Right atrium auricular region (tissue), 2 donors: ENCODE measurements around the gene HOXA5. TPM values are rescaled to one million over a fixed set of nuclear protein-coding genes. Genes with fewer than 3 reads are reported as not detected.

Experiments
- DNase-seq: peaks from one replicate; pipeline ENCODE4 v3.0.0-alpha.2; 2019; ENCODE audit warnings: low spot score
- H3K27ac ChIP-seq, 2 donors: fragments of 200-600 bp; sonication (generic); 1 replicate in 1 of 2; 2 replicates in 1 of 2; pipeline ENCODE4 v1.5.1; 2016 to 2019
- H3K27me3 ChIP-seq, 2 donors: fragments of 200-600 bp; sonication (generic); one replicate each; pipeline versions ENCODE4 v1.5.1 to v1.6.0; 2017 to 2019
- H3K36me3 ChIP-seq: fragments of 200-600 bp; sonication (generic); one replicate; pipeline ENCODE4 v1.5.1; 2016
- H3K4me1 ChIP-seq, 2 donors: fragments of 200-600 bp; sonication (generic); one replicate each; pipeline versions ENCODE4 v1.5.1 to v1.6.0; 2017 to 2019
- H3K4me3 ChIP-seq, 2 donors: fragments of 200-600 bp; sonication (generic); 1 replicate in 1 of 2; 2 replicates in 1 of 2; pipeline ENCODE4 v1.5.1; 2017 to 2019; ENCODE audit warnings: mild to moderate bottlenecking in 1 of 2, moderate library complexity in 1 of 2
- H3K9me3 ChIP-seq, 2 donors: fragments of 200-600 bp; sonication (generic); one replicate each; pipeline ENCODE4 v1.5.1; 2019
- total RNA-seq, 2 donors: library from RNA; depleted of rRNA; stranded (reverse); fragments of >200 nt; gene quantifications; one replicate each; pipeline ENCODE4 v1.1.0, GENCODE V29; 2016
- TF ChIP-seq, protein P1 (sequence below), 2 donors: fragments of 200-600 bp; sonication (generic); IDR thresholded peaks; one replicate each; pipeline ENCODE4 v1.5.1; 2019; ENCODE audit warnings: antibody characterized with exemption in 2 of 2

HOXA5 gene
- total RNA-seq, 2 donors from 2014 or later: 0.24 to 0.96 TPM

DNA sequence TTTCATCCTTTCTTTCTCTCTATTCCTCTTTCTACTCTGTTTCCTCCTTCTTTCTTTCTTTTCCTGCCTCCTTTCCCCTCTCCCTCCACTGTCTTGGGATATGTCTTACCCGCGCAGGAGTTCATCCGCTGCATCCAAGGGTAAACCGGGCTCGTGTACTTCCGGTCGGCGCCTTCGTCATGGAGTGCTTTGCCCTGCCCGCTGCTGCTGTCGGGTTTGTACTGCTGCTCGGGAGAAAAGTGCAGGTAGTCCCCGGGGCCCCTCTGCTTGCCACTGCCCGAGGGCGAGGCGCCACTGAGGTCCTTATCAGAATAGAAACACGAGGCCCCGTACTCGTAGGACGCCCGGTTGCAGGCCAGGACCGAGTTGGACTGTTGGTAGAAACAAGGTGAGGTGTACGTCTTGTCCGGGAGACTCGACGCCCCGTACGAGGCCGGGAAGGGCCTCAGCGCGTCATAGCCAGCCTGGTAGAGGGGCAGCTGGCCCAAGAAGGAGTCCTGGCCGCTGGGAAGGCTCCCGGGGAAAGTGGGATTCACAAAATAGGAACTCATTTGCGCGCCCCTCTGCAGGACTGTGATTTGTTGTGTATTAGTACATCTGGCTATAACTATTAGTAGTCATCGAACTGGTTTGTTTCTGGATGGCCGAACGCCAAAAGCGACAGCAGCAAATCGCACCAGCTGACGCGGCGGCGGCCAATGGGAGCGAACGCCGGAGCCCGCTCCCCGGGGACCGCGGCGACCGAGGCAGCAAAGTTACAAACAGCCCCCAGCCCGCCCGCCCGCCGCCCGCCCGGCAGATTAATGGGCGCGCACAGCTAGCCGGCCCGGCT lies 3.9 kb upstream of the HOXA5 start, which contains the start of gene HOXA6:
HOXA6 (minus strand) TSS at position 576 of the 832 bp plus-strand sequence; CDS start at position 551, 25 bp downstream.
- Histone ChIP-seq H3K27ac (no peak within 1 kb of the TSS), H3K4me1 (peaks cover 0 to 69% of the 10 kb centered on the region in 2 donors), H3K4me3 (peak within 1 kb of the TSS in 1 of 2 donors; percentile 34), H3K36me3 (no peaks in the 10 kb centered on the region), H3K27me3 (peaks cover 52 to 95% of the 10 kb centered on the region in 2 donors), H3K9me3 (no peaks in the 10 kb centered on the region)
- TF ChIP-seq, protein P1, sequence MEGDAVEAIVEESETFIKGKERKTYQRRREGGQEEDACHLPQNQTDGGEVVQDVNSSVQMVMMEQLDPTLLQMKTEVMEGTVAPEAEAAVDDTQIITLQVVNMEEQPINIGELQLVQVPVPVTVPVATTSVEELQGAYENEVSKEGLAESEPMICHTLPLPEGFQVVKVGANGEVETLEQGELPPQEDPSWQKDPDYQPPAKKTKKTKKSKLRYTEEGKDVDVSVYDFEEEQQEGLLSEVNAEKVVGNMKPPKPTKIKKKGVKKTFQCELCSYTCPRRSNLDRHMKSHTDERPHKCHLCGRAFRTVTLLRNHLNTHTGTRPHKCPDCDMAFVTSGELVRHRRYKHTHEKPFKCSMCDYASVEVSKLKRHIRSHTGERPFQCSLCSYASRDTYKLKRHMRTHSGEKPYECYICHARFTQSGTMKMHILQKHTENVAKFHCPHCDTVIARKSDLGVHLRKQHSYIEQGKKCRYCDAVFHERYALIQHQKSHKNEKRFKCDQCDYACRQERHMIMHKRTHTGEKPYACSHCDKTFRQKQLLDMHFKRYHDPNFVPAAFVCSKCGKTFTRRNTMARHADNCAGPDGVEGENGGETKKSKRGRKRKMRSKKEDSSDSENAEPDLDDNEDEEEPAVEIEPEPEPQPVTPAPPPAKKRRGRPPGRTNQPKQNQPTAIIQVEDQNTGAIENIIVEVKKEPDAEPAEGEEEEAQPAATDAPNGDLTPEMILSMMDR (IDR thresholded peaks at IDR 0.05): no peak
- DNase-seq: no peak

DNA sequence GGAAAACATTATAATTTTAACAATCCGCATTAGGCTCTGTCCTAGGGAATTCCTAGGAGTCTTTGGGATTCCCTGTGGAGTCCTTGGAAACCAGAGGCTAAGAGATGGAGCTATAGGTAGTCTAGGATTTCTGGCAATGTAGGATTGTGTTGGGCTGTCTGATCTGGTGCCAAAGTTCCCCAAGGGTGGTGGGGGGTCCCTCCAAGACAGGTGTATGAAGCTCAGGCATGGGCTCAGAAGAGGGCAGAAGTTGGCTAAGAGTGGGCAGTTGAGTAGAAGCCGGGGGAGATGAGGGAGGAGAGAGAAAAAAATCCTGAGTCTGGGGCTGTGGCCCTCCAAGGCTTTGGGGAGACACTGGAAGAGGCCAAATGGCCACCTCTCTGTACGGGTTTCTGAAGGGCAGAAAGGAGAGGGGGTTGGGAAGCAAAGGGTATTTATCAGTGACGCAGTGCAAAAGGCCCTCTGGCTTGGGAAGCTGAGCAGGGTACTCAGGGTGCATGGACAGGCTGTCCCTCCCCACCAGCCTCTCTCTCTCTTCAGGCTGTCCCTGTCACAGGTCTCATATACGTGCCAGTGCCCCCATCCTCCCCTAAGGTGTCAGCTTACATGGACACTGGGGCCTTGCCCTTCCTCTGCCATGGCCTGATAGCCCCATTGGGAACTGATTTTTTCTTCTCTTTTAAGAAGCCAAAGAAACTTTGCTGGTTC lies 3.2 kb upstream of the HOXA5 start:
- H3K4me1 ChIP-seq: peaks cover 0 to 66% of the 10 kb centered on the region in 2 donors
- H3K27ac ChIP-seq: no peak overlapping the region
- no peak overlapping the region for H3K4me3 ChIP-seq
- DNase-seq: no peak
- H3K9me3 ChIP-seq: no peaks in the 10 kb centered on the region
- no peaks in the 10 kb centered on the region for H3K36me3 ChIP-seq
- H3K27me3 ChIP-seq: peaks cover 53 to 95% of the 10 kb centered on the region in 2 donors
- TF ChIP-seq, protein P1 (IDR thresholded peaks at IDR 0.05): no peak

DNA sequence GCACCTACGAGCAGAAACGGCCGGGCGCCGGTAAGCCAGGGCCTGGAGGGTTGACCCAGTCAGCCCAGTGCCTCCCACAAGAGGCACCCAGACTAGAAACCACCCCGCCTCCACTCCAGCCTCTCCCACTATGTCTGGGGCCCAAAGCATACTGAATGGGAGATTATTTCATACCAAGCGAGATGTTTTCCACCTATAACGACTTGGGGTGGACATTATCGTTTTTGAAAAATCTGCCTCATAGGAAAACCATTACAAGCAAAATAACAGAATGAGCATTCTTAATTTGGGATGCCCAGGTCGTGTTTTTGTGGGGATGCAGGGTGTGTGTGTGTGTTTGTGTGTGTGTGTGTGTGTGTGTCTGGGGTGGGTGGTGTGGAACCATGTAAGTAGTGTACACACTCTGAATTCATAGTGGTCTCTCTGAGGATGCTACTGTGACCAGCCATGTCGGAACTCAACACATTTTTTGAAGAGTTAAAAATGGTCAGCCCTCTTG lies 2.5 kb upstream of the HOXA5 start:
- H3K4me3 ChIP-seq: no peak overlapping the region
- no peaks in the 10 kb centered on the region for H3K9me3 ChIP-seq
- no peak overlapping the region for H3K27ac ChIP-seq
- H3K4me1 ChIP-seq: peaks cover 0 to 59% of the 10 kb centered on the region in 2 donors
- TF ChIP-seq, protein P1 (IDR thresholded peaks at IDR 0.05): no peak
- DNase-seq: no peak
- H3K27me3 ChIP-seq: peaks cover 53 to 91% of the 10 kb centered on the region in 2 donors
- H3K36me3 ChIP-seq: no peaks in the 10 kb centered on the region

DNA sequence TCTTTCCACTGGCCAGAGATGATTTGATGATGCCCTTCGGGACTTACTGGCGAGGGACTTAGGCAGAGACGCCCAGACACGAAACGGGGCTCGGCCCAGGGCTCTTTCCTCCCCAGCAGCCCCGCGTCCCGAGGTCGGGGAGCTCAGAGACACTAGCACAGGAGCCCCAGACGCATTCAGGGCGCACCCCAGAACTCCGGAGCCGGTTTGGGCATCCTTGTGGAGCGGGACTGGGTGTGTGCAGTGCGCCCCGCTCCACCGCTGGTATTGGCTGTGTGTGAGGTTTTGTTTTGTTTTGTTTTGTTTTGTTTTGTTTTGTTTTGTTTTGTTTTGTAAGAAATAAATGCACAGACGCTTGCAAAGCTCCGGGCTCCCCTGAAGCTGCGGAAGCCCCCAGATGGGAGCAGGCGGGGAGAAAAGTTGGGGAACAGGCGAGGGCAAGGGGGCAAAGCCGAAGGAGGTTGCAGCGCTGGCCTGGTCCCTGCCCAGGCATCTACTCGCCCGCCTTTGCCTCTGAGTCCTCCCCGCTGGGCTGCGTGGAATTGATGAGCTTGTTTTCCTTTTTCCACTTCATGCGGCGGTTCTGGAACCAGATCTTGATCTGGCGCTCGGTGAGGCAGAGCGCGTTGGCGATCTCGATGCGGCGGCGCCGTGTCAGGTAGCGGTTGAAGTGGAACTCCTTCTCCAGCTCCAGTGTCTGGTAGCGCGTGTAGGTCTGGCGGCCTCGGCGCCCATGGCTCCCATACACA lies 1.9 kb upstream of the HOXA5 start:
- Histone ChIP-seq H3K36me3 (no peaks in the 10 kb centered on the region), H3K4me3 (no peak overlapping the region), H3K27me3 (peaks cover 53 to 90% of the 10 kb centered on the region in 2 donors), H3K4me1 (peaks cover 0 to 53% of the 10 kb centered on the region in 2 donors), H3K27ac (no peak overlapping the region), H3K9me3 (no peaks in the 10 kb centered on the region)
- TF ChIP-seq, protein P1 (IDR thresholded peaks at IDR 0.05): no peak
- no peak for DNase-seq

DNA sequence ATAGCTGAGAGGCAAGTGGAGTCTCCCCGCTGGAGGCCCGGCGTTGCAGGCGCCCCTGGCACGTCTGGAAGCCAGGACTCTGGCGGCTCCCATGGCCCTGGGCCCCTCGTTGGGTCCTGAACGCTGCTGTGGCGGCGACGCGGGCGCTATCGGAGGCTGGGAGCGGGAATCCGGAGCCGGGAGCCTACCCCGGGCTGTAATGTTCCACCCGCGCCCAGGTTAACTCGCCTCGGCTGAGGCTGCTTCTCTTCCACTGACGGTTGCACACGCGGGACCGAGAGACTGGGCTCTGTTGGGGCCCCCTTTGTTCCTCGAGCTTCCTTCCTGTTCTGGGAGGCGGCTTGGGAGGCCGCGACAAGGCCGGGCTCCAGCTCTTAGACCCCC lies 1.3 kb upstream of the HOXA5 start:
- H3K27me3 ChIP-seq: peaks cover 53 to 91% of the 10 kb centered on the region in 2 donors
- H3K4me3 ChIP-seq: no peak overlapping the region
- no peaks in the 10 kb centered on the region for H3K9me3 ChIP-seq
- no peaks in the 10 kb centered on the region for H3K36me3 ChIP-seq
- TF ChIP-seq, protein P1 (IDR thresholded peaks at IDR 0.05): no peak
- peaks cover 0 to 52% of the 10 kb centered on the region in 2 donors for H3K4me1 ChIP-seq
- no peak overlapping the region for H3K27ac ChIP-seq
- DNase-seq: no peak
